Activated naive CD4-positive, alpha-beta T cell treated with anti-CD3 and anti-CD28 coated beads, Interleukin-2, amount 50 U/mL, for 24 hours (primary cell): ENCODE data around the gene CACNA2D2.

Experiments
- H3K27ac Mint-ChIP-seq: one replicate; pipeline ENCODE4 v1.8.0; 2021; ENCODE audit warnings: mild to moderate bottlenecking, mixed read lengths
- H3K27me3 Mint-ChIP-seq: one replicate; pipeline ENCODE4 v1.8.0; 2021; ENCODE audit warnings: mixed read lengths
- H3K36me3 Mint-ChIP-seq: one replicate; pipeline ENCODE4 v1.8.0; 2021; ENCODE audit warnings: mixed read lengths
- H3K4me1 Mint-ChIP-seq: one replicate; pipeline ENCODE4 v1.8.0; 2021; ENCODE audit warnings: mixed read lengths
- H3K4me3 Mint-ChIP-seq: one replicate; pipeline ENCODE4 v1.8.0; 2021; ENCODE audit warnings: mild to moderate bottlenecking, mixed read lengths
- H3K9me3 Mint-ChIP-seq: one replicate; pipeline ENCODE4 v1.8.0; 2021; ENCODE audit warnings: mixed read lengths

The CACNA2D2 gene

DNA sequence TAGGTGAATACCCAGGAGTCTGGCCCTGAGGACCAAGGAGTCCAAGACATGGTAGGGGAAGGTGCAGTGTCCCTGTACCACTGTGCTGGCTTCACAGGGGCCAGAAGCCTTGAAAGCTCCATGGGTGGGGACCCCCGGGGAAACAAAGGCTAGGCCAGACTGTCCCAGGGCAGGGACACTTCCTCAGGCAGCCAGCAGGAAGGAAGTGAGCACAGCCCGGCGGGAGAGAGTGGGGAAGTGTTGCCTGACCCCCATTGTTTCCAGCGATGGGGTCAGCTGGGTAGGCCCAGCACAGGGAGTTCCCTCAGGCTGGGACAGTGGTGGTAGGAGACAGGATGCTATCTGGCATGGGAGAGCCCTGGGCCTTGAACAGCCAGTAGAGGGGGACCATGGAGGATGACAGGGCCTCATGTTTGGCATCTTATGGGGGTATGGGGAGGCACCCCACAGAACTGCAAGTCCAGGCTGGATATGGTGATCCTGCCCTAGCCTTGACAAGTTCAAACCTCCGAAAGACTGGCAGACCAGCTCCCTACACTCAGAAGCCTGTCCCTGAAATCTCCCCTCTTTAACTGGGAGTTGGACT, 179.7 kb downstream of the CACNA2D2 start:
- Mint-ChIP-seq H3K27ac (peak overlapping the region; percentile 46), H3K4me1 (peaks cover 38% of the 10 kb centered on the region), H3K9me3 (no peaks in the 10 kb centered on the region), H3K27me3 (no peaks in the 10 kb centered on the region), H3K4me3 (no peak overlapping the region), H3K36me3 (no peaks in the 10 kb centered on the region)

DNA sequence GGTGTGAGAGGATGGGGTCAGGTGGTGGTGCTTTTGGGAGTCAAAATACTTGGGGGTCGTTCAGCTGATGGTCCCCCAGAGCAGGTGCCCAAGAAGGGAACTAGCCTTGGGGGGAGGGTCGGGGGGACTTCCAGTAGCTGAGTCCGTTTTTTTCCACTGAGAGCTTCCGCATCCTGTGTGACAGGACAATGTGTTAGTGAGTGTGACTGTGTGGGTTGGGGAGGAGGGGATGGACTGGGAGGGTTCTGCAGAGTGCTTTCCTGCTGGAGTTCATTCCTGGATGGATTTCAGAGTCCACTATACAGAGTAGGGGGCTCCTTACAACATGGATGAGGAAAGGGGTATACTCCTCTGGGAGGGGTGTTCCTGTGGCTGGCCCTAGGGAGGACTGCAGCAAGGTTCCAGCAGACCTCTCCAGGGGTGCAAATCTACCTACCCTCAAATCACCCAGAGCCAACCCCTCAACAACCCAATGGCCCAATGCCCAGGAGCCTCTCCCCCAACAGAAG, 180.3 kb downstream of the CACNA2D2 start:
- Mint-ChIP-seq H3K36me3 (no peaks in the 10 kb centered on the region), H3K4me1 (peaks cover 36% of the 10 kb centered on the region), H3K27me3 (no peaks in the 10 kb centered on the region), H3K4me3 (peak overlapping the region; percentile 47), H3K27ac (peak overlapping the region; percentile 74), H3K9me3 (no peaks in the 10 kb centered on the region)

DNA sequence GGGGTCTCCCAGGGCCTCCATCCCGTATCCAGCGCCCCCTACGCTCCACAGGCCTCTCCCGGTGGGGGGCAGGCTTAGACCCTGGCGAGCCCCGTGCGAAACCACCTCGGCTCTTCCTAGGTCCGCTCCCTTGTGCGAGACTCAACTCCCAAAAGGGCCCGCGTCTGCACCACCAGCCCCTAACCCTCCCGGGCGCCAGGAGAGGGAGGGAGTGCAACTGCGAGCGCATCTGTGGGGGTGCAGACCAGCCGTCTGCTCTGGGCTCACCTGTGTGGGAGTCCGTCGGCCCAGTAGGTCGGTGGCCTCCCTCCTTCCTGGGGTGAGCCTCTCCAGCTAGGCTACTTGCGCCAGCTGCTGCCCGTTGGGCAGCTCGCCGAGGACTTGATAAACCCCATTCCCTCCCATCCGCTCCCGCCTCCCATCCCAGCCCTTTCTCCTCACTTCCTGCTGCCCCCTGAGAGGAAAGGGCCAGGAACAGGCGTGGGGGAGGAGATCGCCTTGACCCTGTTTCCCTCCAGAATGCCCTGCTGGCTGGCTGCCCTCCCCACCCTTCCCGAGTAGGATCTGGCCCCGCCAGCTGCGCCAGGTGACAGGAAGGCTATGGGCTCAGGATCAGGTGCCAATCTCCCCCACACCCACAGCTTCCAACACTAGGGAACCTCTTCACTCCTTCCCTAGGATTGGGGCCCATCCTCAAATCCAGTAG, 180.9 kb downstream of the CACNA2D2 start, which contains the start of gene HYAL2:
TSS of gene HYAL2 (minus strand) at position 360 of the 706 bp plus-strand sequence. CDS start 2,256 bp downstream, outside the sequence.
- H3K27ac Mint-ChIP-seq: peak within 1 kb of the TSS; percentile 92
- no peaks in the 10 kb centered on the region for H3K27me3 Mint-ChIP-seq
- H3K36me3 Mint-ChIP-seq: no peaks in the 10 kb centered on the region
- peak within 1 kb of the TSS; percentile 82 for H3K4me3 Mint-ChIP-seq
- no peaks in the 10 kb centered on the region for H3K9me3 Mint-ChIP-seq
- H3K4me1 Mint-ChIP-seq: peaks cover 35% of the 10 kb centered on the region

DNA sequence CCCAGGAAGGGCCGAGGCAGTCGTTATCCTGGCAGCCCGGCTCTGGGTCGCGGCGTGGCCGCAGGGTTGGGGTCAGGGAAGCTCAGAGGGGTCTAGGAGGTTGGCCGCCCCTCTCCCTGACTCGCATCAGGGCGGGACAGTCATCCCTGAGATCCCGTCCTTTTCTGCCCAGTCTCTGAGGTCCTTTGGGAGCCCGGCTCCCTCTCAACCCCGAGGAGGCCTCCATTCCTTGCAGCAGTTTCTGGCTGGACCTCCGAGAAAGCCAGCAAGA, 181.4 kb downstream of the CACNA2D2 start:
- no peak overlapping the region for H3K27ac Mint-ChIP-seq
- H3K36me3 Mint-ChIP-seq: no peaks in the 10 kb centered on the region
- H3K9me3 Mint-ChIP-seq: no peaks in the 10 kb centered on the region
- peaks cover 34% of the 10 kb centered on the region for H3K4me1 Mint-ChIP-seq
- H3K27me3 Mint-ChIP-seq: no peaks in the 10 kb centered on the region
- no peak overlapping the region for H3K4me3 Mint-ChIP-seq

DNA sequence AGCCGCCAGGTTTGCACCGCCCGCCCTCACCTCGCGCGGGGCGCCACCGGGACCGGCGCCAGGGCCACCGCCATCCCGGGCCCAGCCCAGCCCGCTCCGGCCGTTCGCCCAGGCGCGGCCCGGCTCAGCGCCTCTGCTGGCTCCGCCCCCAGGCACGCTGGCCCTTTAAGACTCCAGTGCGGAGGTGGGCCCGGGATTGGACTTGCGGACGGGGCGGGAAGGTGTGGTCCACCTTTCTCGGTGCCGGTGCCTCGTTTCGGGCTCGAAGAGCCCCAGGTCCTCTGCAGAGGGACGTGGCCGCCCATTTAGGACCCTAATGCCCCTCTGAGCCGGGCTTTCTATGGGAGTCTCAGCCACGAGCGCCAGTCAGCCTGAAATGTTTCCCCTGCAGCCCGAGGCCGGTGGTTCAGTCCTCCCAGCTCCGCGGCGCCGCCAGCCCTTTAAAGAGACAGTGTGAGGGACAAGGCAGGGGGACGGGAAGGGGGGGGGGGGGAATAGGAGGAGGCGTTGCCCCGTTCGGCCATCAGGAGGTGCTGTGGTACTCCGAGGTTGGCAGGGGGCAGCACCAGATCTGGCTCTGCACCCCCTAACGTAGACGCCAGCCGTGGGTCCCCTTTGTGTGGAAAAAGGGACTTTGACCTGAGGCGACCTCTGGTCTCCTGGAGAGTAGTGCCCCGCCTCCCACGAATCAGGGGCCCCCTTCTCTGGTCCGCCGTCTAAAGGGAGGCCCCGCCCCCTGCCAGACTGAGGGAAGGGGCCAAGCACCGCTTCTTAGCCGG, 181.9 kb downstream of the CACNA2D2 start:
- H3K27me3 Mint-ChIP-seq: no peaks in the 10 kb centered on the region
- H3K27ac Mint-ChIP-seq: peak overlapping the region; percentile 92
- no peaks in the 10 kb centered on the region for H3K9me3 Mint-ChIP-seq
- H3K36me3 Mint-ChIP-seq: no peaks in the 10 kb centered on the region
- peaks cover 34% of the 10 kb centered on the region for H3K4me1 Mint-ChIP-seq
- peak overlapping the region; percentile 82 for H3K4me3 Mint-ChIP-seq

DNA sequence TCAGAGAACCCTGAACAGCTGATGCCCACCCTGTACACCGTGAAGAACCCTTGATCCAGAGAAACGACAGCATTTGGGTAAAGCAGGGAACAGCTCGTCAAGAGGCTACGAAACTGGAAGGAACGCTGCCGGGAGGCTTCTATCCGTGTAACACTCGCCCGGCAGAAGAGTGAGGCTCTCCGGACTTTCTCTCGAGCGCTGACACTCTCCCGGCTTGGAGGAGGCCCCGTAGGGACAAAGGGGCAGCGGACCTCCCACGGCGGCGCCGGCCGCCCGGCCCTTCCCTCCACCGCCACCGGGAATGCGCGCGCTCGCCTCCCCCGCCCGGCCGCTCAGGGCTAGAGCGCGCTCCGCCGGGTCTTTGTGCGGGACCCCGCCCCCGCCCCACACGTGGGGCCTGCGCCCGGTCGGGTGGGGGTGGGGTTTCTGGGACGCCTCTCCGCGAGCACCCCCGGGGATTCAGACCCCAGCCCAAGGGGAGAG, 182.5 kb downstream of the CACNA2D2 start:
- Mint-ChIP-seq H3K27me3 (no peaks in the 10 kb centered on the region), H3K4me1 (peaks cover 39% of the 10 kb centered on the region), H3K9me3 (no peaks in the 10 kb centered on the region), H3K27ac (peak overlapping the region; percentile 87), H3K36me3 (no peaks in the 10 kb centered on the region), H3K4me3 (peak overlapping the region; percentile 91)

DNA sequence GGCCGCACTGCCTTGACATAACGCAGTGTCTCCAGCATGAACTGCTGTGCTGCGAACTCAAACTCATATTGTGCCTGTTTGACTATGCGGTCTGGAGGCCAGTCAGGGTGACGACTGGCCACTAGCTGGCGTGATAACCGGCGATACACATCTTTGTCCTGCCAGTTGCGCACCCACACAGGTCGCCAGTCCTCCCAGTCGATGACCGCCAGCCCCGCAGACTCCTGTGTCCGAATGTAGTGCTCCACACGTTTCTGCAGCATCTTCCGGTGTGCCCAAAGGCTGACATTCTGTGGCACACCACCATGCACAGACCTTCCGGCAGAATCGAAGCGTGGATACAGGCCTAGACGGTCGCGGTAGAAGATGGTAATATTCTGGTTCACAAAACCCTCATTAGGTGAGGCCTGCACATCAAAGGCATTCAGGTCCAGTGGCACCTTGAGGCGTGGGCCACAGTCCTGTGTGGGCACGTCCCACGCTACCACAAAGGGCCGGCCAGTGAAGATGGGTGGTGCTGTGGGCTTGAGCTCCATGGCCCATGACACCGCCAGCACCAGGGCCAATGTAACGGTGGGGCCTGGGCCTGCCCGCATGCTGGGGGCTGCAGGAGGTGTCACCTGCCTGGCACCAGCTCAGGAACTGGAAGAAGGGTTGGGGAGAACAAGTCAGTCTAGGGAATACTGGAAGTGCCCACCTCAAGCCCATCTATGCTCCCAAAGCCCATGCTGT, 183.4 kb downstream of the CACNA2D2 start:
- peak overlapping the region; percentile 91 for H3K4me3 Mint-ChIP-seq
- H3K27me3 Mint-ChIP-seq: no peaks in the 10 kb centered on the region
- no peaks in the 10 kb centered on the region for H3K36me3 Mint-ChIP-seq
- peaks cover 34% of the 10 kb centered on the region for H3K4me1 Mint-ChIP-seq
- H3K9me3 Mint-ChIP-seq: no peaks in the 10 kb centered on the region
- H3K27ac Mint-ChIP-seq: no peak overlapping the region

DNA sequence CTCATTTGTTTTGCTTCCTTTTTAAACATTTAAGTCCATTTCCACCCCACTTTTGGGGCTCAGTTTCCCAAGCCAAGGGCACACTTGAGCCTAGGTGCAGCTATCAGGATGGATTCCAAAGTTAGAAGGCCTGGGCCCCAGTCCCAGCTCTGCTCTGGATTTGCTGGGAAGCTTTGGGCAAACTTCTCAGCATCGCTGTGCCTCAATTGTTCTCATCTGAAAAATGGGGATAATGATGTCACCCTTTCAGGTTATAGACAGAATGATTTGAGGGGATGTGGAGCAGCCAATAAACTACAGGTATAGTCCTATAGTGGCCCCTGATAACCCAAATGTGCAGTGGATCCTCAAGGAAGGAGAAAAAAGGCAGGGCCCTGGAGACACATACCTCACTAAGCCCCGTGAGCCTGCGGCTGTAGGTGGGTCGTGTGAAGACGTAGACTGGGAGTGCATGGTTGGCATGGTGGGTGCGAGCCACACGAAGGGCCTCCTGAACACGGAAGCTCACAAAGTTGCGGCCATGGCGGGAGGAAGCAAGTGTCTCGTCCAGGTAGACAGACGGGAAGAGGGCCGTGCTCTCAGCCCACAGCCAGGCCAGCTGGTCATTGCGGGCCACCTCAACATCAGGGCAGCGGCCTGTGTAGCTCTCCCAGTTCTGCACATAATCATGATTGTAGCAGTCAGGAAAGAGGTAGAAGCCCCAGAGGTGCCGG, 184.1 kb downstream of the CACNA2D2 start:
- no peak overlapping the region for H3K27ac Mint-ChIP-seq

DNA sequence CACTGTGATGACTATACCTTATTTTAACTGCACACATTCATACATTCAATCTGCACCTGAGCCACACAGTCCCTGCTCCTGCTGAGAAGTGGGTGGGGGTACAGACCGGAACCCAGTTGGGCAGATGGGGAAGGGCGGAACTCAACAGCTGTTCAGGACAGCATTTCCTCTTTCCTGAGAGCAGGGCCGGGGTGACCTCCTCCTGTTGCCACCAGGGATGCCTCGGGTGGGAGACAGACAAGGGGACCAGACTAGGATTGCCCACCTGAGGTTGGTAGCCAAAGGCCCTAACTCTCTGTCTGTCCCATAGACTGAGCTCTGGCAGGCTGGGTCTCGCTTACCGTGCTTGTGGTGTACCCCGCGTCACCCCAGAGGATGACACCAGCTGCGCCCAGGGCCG, 184.8 kb downstream of the CACNA2D2 start:
- H3K27me3 Mint-ChIP-seq: no peaks in the 10 kb centered on the region
- no peaks in the 10 kb centered on the region for H3K36me3 Mint-ChIP-seq
- no peak overlapping the region for H3K4me3 Mint-ChIP-seq
- H3K9me3 Mint-ChIP-seq: no peaks in the 10 kb centered on the region
- H3K4me1 Mint-ChIP-seq: peaks cover 25% of the 10 kb centered on the region
- H3K27ac Mint-ChIP-seq: no peak overlapping the region

More for the DNA sequence above, 184.1 kb downstream of the CACNA2D2 start:
- Mint-ChIP-seq H3K9me3 (no peaks in the 10 kb centered on the region), H3K27me3 (no peaks in the 10 kb centered on the region), H3K4me3 (peak overlapping the region; percentile 47), H3K4me1 (peaks cover 27% of the 10 kb centered on the region), H3K36me3 (no peaks in the 10 kb centered on the region)

DNA sequence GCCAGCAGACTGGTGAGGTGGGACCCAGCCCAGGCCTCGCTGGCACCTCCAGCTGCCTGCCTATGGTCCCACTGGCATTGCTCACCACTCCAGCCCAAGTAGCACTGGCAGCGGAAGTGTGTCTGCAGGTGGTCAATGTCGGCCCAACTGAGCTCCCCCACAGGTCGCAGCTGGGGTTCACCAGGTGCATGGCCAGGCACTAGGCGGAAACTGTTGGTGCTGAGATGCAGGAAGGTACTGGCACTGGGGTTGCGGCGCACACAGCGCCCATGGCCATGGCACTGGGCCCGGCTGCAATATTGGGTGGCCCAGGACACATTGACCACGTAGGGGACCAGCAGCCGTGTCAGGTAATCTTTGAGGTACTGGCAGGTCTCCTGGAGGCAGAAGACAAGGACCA, 185.3 kb downstream of the CACNA2D2 start:
- Mint-ChIP-seq H3K4me3 (no peak overlapping the region), H3K4me1 (peaks cover 25% of the 10 kb centered on the region), H3K27me3 (no peaks in the 10 kb centered on the region), H3K9me3 (no peaks in the 10 kb centered on the region), H3K27ac (no peak overlapping the region), H3K36me3 (no peaks in the 10 kb centered on the region)

DNA sequence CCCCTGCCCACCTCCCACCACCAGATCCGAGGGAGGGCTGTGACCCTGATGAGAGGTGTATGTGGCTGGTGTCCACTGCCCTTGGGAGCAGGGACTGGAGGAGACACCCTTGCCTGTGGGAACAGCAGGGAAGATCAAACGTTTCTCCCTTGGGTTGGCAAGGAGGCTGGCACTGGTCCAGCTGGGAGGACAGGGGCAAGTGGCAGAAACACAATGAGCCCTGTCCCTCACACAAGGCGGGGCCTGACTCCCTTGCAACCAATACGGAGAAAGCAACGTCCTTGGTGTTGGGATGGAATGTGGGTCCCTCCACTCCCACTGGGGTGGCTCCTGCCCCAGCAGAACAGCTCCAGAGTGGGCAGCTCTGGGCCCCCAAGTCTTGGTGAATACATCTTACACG, 186.1 kb downstream of the CACNA2D2 start:
- H3K4me3 Mint-ChIP-seq: no peak overlapping the region
- H3K36me3 Mint-ChIP-seq: no peaks in the 10 kb centered on the region
- H3K4me1 Mint-ChIP-seq: peaks cover 25% of the 10 kb centered on the region
- no peaks in the 10 kb centered on the region for H3K27me3 Mint-ChIP-seq
- H3K9me3 Mint-ChIP-seq: no peaks in the 10 kb centered on the region
- no peak overlapping the region for H3K27ac Mint-ChIP-seq

DNA sequence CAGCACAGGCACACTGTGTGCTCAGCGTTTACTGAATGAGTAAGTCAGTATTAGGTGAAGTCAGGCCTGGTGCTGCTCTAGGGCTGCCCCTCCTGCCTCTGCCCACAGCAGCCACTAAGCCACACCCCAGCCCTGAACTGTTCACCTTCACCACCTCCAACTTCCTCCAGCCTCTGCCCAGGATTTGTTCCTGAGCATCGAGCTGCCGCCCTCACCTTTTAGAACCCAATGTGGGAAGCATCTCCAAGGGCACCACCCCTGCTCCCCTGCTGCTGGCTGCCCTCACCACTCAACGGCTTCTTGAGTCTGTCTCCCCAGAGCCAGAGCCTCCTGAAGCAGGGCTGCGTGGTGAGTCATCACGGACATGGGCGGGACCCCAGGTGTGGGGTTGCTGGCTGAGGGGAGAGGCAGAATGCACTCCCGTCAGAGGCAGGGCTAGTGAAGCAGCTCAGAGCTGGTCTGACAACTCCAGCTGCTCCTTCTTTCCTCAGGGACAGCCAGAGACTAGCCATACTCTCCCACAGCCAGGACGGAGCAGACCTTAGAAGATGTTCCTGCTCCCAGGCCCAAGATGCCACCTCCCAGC, 186.7 kb downstream of the CACNA2D2 start:
- Mint-ChIP-seq H3K4me1 (peaks cover 25% of the 10 kb centered on the region), H3K27me3 (no peaks in the 10 kb centered on the region), H3K27ac (peak overlapping the region; percentile 51), H3K36me3 (no peaks in the 10 kb centered on the region), H3K9me3 (no peaks in the 10 kb centered on the region), H3K4me3 (no peak overlapping the region)

DNA sequence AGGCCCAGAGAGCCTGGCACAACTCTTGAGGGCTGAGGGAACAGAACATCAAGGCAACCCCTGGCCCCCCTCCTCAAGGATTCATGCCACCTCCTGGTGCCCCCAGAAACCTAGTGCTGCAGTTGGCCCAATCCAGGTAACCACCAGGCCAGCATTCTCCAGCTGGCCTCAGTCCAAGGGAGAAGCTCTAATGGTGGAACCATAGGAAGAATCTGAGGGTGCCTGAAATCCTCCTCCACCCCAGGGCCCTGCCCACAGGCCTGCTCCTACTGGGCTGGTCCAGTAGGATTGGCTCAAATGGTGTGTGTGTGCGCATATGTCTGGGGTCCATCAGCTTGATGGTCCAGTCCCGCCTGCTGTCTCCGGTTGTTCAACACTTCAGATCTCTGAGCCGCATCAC, 188.6 kb downstream of the CACNA2D2 start:
- Mint-ChIP-seq H3K4me1 (peaks cover 20% of the 10 kb centered on the region), H3K27me3 (no peaks in the 10 kb centered on the region), H3K4me3 (no peak overlapping the region), H3K9me3 (no peaks in the 10 kb centered on the region), H3K27ac (no peak overlapping the region), H3K36me3 (no peaks in the 10 kb centered on the region)

DNA sequence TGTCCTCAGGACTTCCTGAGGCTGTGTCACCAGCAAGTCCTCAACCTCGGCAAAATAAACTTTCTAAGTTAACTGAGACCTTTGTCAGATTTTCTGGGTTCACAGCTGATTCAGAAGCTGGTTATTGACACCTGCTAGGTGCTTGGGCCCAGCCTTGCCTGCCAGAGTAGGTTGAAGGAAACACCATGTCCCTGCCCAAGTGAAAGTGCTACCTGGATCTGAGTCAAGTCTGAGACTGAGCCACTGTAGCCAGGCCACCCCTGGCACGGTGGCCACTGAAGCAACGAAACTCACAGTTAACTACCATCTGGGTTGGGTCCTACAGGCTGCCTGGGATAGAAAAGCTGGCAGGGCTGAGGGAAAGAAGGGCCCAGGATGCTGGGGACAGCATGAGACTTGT, 189.1 kb downstream of the CACNA2D2 start:
- H3K27me3 Mint-ChIP-seq: no peaks in the 10 kb centered on the region
- H3K4me3 Mint-ChIP-seq: no peak overlapping the region
- peaks cover 17% of the 10 kb centered on the region for H3K4me1 Mint-ChIP-seq
- H3K36me3 Mint-ChIP-seq: no peaks in the 10 kb centered on the region
- H3K27ac Mint-ChIP-seq: no peak overlapping the region
- H3K9me3 Mint-ChIP-seq: no peaks in the 10 kb centered on the region
